Measurements from ENCODE around the gene DRD3. TPM values are rescaled to one million over a fixed set of nuclear protein-coding genes. Genes with fewer than 3 reads are reported as not detected.

DRD3 gene
- total RNA-seq (2021) (0.11 to 0.27 TPM (median 0.17 TPM) in 3 replicates), Bru-seq, nascent RNA (percentile 11 among the genes with signal in this experiment)
- long read RNA-seq, experiment 1 = 0 reads
- long read RNA-seq, experiment 2, partial matches to known transcripts = 0 of 1 reads
- long read RNA-seq, experiment 2, other reads (novel, unspliced or antisense) = 1 of 1 reads
- long read RNA-seq, experiment 3 = 0 reads

GRCh38 chr3:114178770-114179368 is at the start of gene DRD3:
Gene DRD3, minus strand, starts transcription at chr3:114179052. Its CDS starts 7,060 bp downstream, at chr3:114171992.
- H3K4me3 Mint-ChIP-seq = peak within 1 kb of the TSS; percentile 6; the same call in 1 of the 2 replicates
- peaks cover 3% of the 10 kb centered on the region for H3K9me3 Mint-ChIP-seq
- ATAC-seq = peak; percentile 93
- H3K36me3 Mint-ChIP-seq = no peaks in the 10 kb centered on the region
- no peak within 1 kb of the TSS for H3K27ac Mint-ChIP-seq
- CTCF ChIA-PET = interaction anchor here (0.5 to 4.0 kb wide), 15 partner anchors 11 to 502 kb away, joined by 3 to 49 read pairs (median 4); no protein-coding TSS in a partner anchor
- H3K27me3 Mint-ChIP-seq (ENCODE audit: low read depth) = no peaks in the 10 kb centered on the region; the same call in 1 of the 2 replicates
- TF ChIP-seq ETV6 (CRISPR knock-in tag; IDR thresholded peaks at IDR 0.05) = 0 out of 2 replicates have a peak, but pooled peaks have one; percentile 65
- TF ChIP-seq ZNF121 (CRISPR knock-in tag; IDR thresholded peaks at IDR 0.05) = no peak
- peak; percentile 70; the same call in 1 of the 2 replicates for TF ChIP-seq TEAD1 (CRISPR knock-in tag; IDR thresholded peaks at IDR 0.05)
- peak; percentile 40; the same call in 1 of the 2 replicates for TF ChIP-seq ZNF219 (CRISPR knock-in tag; IDR thresholded peaks at IDR 0.05; ENCODE audit: borderline replicate concordance)
- TF ChIP-seq ATF2 (CRISPR knock-in tag; IDR thresholded peaks at IDR 0.05; ENCODE audit: borderline replicate concordance, low read depth) = no peak
- 0 out of 2 replicates have a peak, but pooled peaks have one; percentile 32 for TF ChIP-seq SP1 (CRISPR knock-in tag; conservative IDR thresholded peaks at IDR 0.05)
- 0 out of 2 replicates have a peak, but pooled peaks have one; percentile 31 for TF ChIP-seq TEAD4 (CRISPR knock-in tag; IDR thresholded peaks at IDR 0.05)
- TF ChIP-seq ESRRA (CRISPR knock-in tag; IDR thresholded peaks at IDR 0.05; ENCODE audit: borderline replicate concordance) = no peak
- no peak for TF ChIP-seq NR1H2 (CRISPR knock-in tag; IDR thresholded peaks at IDR 0.05)
- TF ChIP-seq SMAD4 (CRISPR knock-in tag; IDR thresholded peaks at IDR 0.05) = no peak
- peak; percentile 55; the same call in 1 of the 2 replicates for TF ChIP-seq SMAD3 (CRISPR knock-in tag; IDR thresholded peaks at IDR 0.05; ENCODE audit: borderline replicate concordance)
- TF ChIP-seq NR3C1 (CRISPR knock-in tag; conservative IDR thresholded peaks at IDR 0.05; ENCODE audit: low read depth) = 0 out of 2 replicates have a peak, but pooled peaks have one; percentile 45
- no peak for TF ChIP-seq ELF4 (CRISPR knock-in tag; IDR thresholded peaks at IDR 0.05; ENCODE audit: low read depth)
- TF ChIP-seq ARID4B (CRISPR knock-in tag; IDR thresholded peaks at IDR 0.05; ENCODE audit: borderline replicate concordance) = peak; percentile 71; the same call in 1 of the 2 replicates
- TF ChIP-seq E2F4 (CRISPR knock-in tag; IDR thresholded peaks at IDR 0.05; ENCODE audit: borderline replicate concordance, low read depth) = no peak
- TF ChIP-seq TP53 (CRISPR knock-in tag; IDR thresholded peaks at IDR 0.05) = peak; percentile 77; the same call in 1 of the 2 replicates
- peak; percentile 42; the same call in 1 of the 2 replicates for TF ChIP-seq USF1 (CRISPR knock-in tag; IDR thresholded peaks at IDR 0.05)
- TF ChIP-seq JUN (CRISPR knock-in tag; IDR thresholded peaks at IDR 0.05) = 0 out of 2 replicates have a peak, but pooled peaks have one; percentile 41
- TF ChIP-seq ZNF425 (CRISPR knock-in tag; conservative IDR thresholded peaks at IDR 0.05) = no peak
- TF ChIP-seq ZNF232 (CRISPR knock-in tag; IDR thresholded peaks at IDR 0.05) = 0 out of 2 replicates have a peak, but pooled peaks have one; percentile 81
- peak; percentile 66 for DNase-seq (ENCODE audit: low spot score)
- POLR2A ChIA-PET = no interaction called here
- peaks cover 55% of the 10 kb centered on the region for H3K4me1 Mint-ChIP-seq
